T-helper 2 cell treated with Interferon-gamma antibody and Interleukin-4, amounts not matched to agents 5 μg/mL and 100 μg/mL, for 36 hours (primary cell): Measurements from ENCODE around the gene DCC.

Source experiments
- DNase-seq: peaks from one replicate; pipeline ENCODE4 v3.0.0; 2021; ENCODE audit warnings: low spot score
- H3K27ac Mint-ChIP-seq: one replicate; pipeline ENCODE4 v1.8.0; 2021; ENCODE audit warnings: mild to moderate bottlenecking, mixed read lengths
- H3K27me3 Mint-ChIP-seq: one replicate; pipeline ENCODE4 v1.8.0; 2021; ENCODE audit warnings: low read depth, mixed read lengths
- H3K36me3 Mint-ChIP-seq: one replicate; pipeline ENCODE4 v1.8.0; 2021; ENCODE audit warnings: low read depth, mixed read lengths
- H3K4me1 Mint-ChIP-seq: one replicate; pipeline ENCODE4 v1.8.0; 2021; ENCODE audit warnings: low read depth, mixed read lengths
- H3K4me3 Mint-ChIP-seq: one replicate; pipeline ENCODE4 v1.8.0; 2022; ENCODE audit warnings: mild to moderate bottlenecking, moderate library complexity, mixed read lengths
- H3K9me3 Mint-ChIP-seq: one replicate; pipeline ENCODE4 v1.8.0; 2021; ENCODE audit warnings: mixed read lengths

DCC gene

DNA sequence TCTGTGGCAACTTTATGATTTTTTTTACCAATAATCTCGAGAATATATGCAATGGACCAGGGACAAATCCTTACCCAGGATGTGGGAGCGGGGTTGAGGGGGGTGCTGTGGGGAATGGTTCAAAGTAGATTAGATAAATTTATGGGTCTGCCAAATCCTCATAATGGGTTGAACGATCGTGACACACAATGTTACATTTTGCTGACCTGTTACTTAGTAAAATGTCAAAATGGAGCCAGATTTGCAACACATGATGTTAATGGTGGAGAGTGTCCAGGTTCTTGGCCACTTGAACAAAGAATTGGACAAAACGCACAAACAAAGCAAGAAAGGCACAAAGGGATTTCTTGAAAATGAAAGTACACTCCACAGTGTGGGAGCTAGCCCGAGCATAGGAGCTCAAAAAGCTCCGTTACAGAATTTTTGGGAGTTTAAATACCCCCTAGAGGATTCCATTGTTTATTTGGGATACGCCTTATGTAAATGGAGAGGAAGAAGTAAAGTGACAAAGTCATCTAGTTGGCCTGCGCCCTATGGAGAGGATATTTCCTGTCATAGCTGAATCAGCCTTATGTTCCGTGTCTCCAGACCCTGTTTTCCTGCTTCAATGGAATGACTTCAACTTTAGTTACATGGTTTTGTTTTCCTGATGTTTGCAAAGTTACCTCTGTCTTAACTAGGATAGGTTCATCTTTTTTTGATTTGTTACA, 776.0 kb downstream of the DCC start:
- Mint-ChIP-seq H3K27ac (no peak overlapping the region), H3K4me3 (no peak overlapping the region), H3K4me1 (no peaks in the 10 kb centered on the region), H3K36me3 (no peaks in the 10 kb centered on the region), H3K27me3 (no peaks in the 10 kb centered on the region), H3K9me3 (peaks cover 27% of the 10 kb centered on the region)
- no peak for DNase-seq

DNA sequence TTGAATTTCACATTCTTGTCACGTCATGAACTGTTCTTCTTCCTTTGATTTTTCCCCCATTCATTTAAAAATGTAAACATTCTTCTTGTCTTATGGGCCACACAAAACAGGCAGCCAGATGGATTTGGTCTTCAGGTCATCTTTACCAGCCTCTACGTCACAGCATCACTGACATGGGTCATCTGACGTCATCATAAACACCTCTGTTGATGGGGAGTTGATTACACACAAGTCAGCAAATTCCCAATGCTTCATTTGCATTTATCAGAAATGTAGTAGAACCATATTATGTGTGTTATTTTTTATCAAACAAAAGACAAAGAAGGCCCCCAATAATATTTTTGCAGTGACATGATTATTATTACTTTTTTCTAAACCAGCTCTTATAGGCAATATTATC, 777.9 kb downstream of the DCC start:
- Mint-ChIP-seq H3K9me3 (peaks cover 26% of the 10 kb centered on the region), H3K27me3 (no peaks in the 10 kb centered on the region), H3K4me3 (no peak overlapping the region), H3K36me3 (no peaks in the 10 kb centered on the region), H3K4me1 (no peaks in the 10 kb centered on the region), H3K27ac (no peak overlapping the region)
- no peak for DNase-seq

DNA sequence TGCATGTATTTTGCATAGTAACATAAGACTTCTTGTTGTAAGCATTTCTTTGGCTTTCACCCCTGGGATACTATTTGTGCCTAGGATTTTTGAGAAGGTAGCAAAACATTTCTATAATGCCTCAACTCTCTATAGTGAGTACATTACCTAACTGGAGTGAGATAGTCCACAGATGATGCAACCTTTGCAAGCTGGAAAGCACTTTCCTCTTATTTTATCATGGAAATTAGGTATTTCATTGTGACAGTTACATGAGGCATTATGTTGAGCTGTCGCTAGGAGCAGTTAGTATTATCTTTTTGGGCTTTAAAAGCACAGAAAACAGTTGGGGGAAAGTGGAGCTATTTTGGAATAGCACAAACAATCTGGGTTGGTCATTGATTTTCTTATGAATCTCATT, 786.2 kb downstream of the DCC start:
- Mint-ChIP-seq H3K27me3 (no peaks in the 10 kb centered on the region), H3K4me3 (no peak overlapping the region), H3K9me3 (peaks cover 24% of the 10 kb centered on the region), H3K27ac (no peak overlapping the region), H3K36me3 (no peaks in the 10 kb centered on the region), H3K4me1 (no peaks in the 10 kb centered on the region)
- DNase-seq, result no peak

DNA sequence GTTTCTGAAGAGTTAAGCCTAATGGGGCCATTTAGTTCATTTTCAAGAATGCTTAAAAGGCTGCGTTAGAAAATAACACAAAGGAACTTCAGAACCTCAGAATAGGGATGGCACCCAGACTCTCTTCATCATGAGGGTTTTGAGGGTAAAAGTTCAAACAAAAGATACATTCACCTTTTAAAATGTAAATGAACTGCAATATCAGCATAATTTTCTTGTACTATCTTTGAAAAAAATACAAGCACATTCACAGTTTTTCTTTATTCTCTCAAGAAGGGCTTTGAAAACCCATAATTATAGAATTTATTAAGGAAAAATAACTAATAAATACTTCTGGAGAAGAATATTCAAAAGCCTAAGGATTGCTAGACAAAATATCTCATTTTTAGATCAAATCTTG, 791.0 kb downstream of the DCC start:
- H3K27ac Mint-ChIP-seq, result no peak overlapping the region

DNA sequence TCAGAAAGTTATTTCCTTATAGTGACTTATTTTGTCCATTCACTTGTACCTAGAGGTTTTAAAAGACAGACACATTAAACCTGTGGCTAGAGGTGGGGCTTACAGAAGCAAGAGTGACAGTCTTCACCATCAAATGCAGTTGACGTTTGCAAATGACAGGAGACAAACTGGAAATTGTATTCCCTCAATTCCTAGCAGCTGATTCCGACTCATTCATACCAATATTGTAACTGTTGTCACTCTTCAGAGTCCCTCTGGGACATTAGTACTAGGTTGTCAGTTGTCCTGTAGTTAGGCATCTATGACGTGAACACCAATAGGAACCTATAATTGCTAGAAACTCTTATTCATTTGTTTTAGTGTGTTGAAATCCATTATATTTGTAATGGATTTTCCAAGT, 794.7 kb downstream of the DCC start:
- H3K9me3 Mint-ChIP-seq, result peaks cover 15% of the 10 kb centered on the region
- no peak for DNase-seq
- H3K27me3 Mint-ChIP-seq, result no peaks in the 10 kb centered on the region
- no peak overlapping the region for H3K27ac Mint-ChIP-seq
- H3K36me3 Mint-ChIP-seq, result no peaks in the 10 kb centered on the region
- no peak overlapping the region for H3K4me3 Mint-ChIP-seq
- H3K4me1 Mint-ChIP-seq, result no peaks in the 10 kb centered on the region

More for the DNA sequence above, 791.0 kb downstream of the DCC start:
- Mint-ChIP-seq H3K4me1 (no peaks in the 10 kb centered on the region), H3K36me3 (no peaks in the 10 kb centered on the region), H3K27me3 (no peaks in the 10 kb centered on the region), H3K9me3 (peaks cover 10% of the 10 kb centered on the region), H3K4me3 (no peak overlapping the region)
- DNase-seq, result no peak

DNA sequence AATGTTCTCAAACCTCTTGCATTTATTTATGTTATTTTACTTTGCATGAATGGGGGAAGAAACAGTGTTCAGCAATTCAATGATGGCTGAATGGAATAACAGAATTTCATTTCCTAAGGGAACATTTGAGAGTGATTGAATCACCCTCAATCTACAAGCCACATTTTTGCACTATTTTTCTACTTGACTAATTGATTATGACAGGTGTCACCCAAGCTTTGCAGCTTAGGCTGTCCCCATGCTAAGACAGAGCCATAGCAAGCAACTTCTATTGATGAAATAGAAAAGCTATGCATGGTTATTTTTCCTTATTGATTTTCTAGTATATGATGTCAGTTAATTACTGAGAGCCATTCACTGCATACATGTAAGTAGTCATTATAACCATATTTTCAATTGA, 795.7 kb downstream of the DCC start:
- H3K27ac Mint-ChIP-seq, result no peak overlapping the region

DNA sequence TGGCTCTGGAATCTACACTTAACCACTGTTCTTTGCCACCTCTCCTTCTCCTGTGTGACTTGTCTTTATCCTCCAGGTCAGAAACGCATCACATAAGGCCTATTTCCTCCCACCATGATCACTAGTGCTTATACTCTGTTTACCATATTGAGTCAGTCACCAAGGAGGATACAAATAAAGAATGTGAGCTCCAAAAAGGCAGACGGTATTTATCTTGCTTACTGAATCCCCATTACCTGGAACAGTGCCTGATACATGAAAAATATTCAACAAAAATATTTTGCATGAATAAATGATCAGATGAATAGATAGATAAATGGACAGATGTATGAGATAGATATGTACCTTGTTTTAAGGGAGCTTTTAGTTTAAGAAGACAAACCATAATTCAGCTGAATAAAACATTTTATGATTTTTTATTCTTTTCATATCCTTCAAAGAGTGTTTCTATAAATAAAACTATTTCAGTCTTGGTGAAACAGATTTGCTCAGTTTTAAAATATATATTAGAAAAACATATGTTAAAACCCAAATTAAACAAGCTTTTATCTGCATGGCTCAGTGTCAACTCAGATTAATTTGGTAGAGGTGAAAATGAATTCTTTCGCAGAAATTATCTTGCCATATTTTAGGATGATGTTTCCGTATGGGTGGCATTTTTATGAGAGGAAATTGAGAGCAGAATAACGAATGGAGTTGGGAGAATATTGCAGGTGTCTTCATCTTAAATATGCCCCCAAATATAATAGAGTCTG, 799.9 kb downstream of the DCC start:
- H3K9me3 Mint-ChIP-seq, result peaks cover 18% of the 10 kb centered on the region
- H3K4me1 Mint-ChIP-seq, result no peaks in the 10 kb centered on the region
- H3K4me3 Mint-ChIP-seq, result no peak overlapping the region
- DNase-seq, result no peak
- no peaks in the 10 kb centered on the region for H3K27me3 Mint-ChIP-seq
- H3K36me3 Mint-ChIP-seq, result no peaks in the 10 kb centered on the region
- no peak overlapping the region for H3K27ac Mint-ChIP-seq

More for the DNA sequence above, 795.7 kb downstream of the DCC start:
- Mint-ChIP-seq H3K27me3 (no peaks in the 10 kb centered on the region), H3K4me1 (no peaks in the 10 kb centered on the region), H3K9me3 (peaks cover 15% of the 10 kb centered on the region), H3K4me3 (no peak overlapping the region), H3K36me3 (no peaks in the 10 kb centered on the region)
- DNase-seq, result no peak

DNA sequence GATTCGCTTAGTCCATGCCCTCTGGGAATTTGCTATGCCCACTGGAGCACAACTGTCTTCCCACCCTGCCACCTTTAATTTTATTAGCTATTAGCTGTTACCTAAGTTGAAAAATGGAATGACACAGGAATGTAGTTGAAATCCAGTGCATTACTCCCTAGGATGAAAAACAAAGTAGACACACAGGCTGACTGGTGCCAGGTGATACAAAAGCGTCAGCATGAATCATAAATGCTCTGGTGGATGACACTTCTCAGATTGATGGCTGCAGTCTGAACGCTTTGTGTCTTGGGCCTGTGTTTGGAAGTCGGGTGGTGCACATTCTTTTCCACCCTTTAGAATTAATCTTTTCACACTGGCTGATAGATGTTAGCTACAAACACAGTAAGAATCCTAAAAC, 802.0 kb downstream of the DCC start:
- peaks cover 17% of the 10 kb centered on the region for H3K9me3 Mint-ChIP-seq
- DNase-seq, result no peak
- H3K27ac Mint-ChIP-seq, result no peak overlapping the region
- no peak overlapping the region for H3K4me3 Mint-ChIP-seq
- no peaks in the 10 kb centered on the region for H3K27me3 Mint-ChIP-seq
- no peaks in the 10 kb centered on the region for H3K36me3 Mint-ChIP-seq
- no peaks in the 10 kb centered on the region for H3K4me1 Mint-ChIP-seq

DNA sequence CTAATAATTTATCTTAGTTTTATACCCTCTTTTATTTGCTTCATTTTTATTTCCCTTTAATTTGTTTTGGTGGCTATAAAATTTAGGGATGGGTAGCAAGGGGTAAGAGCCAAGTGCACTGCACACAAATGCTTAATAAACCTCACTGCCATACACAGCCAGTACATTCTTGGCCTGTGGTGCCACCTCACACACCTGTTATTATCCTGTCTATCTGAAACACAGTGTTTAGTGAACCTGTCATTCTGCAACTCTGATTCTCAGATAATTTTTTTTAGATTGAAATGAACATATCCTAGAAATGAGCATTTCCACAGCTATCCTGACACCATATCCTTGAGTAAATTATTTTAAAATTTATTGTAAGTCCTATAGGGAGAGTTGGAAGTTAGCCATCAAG, 807.5 kb downstream of the DCC start:
- no peak for DNase-seq
- H3K27ac Mint-ChIP-seq, result no peak overlapping the region
- H3K4me3 Mint-ChIP-seq, result no peak overlapping the region
- no peaks in the 10 kb centered on the region for H3K27me3 Mint-ChIP-seq
- peaks cover 21% of the 10 kb centered on the region for H3K9me3 Mint-ChIP-seq
- H3K36me3 Mint-ChIP-seq, result no peaks in the 10 kb centered on the region
- no peaks in the 10 kb centered on the region for H3K4me1 Mint-ChIP-seq

DNA sequence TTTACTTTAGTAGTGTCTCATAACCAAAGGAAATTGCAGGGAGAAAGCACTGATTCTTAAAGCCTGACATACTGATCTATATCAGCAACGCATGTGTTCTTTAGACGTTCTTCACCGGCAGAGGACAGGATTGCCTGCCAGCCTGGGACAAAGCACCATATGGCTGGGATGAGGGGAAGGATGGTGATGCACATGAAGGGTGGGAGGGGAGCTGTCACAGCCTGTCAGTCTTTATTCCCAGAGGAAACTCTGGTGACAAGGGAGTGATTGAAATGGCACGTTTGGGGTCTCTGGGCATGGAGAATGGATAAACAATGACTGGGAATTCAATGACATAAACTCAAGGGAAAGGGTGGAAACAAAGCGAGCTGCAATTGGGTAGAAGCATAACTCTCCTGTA, 808.1 kb downstream of the DCC start:
- Mint-ChIP-seq H3K4me3 (no peak overlapping the region), H3K27ac (no peak overlapping the region), H3K27me3 (no peaks in the 10 kb centered on the region), H3K4me1 (no peaks in the 10 kb centered on the region), H3K9me3 (peaks cover 21% of the 10 kb centered on the region), H3K36me3 (no peaks in the 10 kb centered on the region)
- DNase-seq, result no peak

DNA sequence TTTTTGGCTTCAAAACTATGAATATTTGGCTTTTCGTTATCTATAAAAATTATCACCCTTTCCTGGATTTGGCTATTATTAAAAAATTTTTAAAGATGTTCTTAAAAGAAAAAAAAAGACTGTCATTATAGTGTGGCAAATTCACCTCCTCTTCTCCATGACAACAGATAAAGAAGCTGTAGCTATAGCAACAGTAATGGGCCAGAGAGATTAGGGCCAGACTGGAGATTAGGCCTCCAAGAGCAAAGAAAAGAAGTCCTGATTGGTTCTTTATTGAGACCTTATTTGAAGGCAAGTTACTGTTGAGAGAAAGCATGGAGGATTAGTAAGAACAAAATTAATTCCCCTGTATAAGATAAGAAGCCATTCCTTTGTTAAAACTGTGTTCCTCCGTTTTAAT, 812.5 kb downstream of the DCC start:
- H3K9me3 Mint-ChIP-seq, result peaks cover 13% of the 10 kb centered on the region
- no peak overlapping the region for H3K27ac Mint-ChIP-seq
- no peak for DNase-seq
- H3K27me3 Mint-ChIP-seq, result no peaks in the 10 kb centered on the region
- no peaks in the 10 kb centered on the region for H3K4me1 Mint-ChIP-seq
- H3K36me3 Mint-ChIP-seq, result no peaks in the 10 kb centered on the region
- no peak overlapping the region for H3K4me3 Mint-ChIP-seq

DNA sequence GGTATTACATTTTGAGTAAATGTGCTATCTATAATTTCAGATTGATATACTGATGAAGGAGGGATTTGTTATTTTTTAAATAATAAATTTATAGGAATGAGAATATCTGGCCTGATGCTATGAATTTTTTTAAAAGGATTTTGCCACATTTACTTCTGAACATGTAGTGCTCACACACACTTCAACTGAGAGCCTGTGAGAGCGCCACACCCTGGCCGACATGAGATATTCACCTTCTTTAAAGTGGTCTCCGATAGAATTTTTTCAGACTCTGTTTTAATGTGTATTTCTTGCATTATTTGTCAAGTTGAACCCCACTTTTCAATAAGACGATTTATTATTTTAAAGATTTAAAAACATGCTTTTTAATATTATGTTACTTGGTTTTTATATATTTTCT, 813.3 kb downstream of the DCC start:
- no peak for DNase-seq
- Mint-ChIP-seq H3K4me3 (no peak overlapping the region), H3K36me3 (no peaks in the 10 kb centered on the region), H3K9me3 (peaks cover 11% of the 10 kb centered on the region), H3K27ac (no peak overlapping the region), H3K4me1 (no peaks in the 10 kb centered on the region), H3K27me3 (no peaks in the 10 kb centered on the region)

DNA sequence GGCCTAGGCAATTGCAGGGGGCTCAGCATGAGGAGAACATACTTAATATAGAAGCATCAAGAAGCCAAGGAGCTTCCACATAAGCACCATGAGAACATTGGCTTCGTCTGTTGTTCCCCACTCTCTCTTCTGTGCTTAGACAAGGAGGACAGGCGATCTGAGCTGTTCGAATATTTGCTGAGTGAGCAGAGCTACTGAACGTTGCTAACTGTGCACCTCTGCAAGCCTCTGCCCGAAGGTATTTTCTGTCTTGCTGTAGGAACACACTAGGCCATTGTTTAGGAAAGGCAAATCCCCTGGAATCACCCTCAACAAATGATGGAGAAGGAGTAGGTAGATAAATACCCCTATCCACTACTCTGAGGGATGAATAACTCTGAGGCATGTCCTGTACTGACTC, 813.8 kb downstream of the DCC start:
- no peaks in the 10 kb centered on the region for H3K36me3 Mint-ChIP-seq
- no peak overlapping the region for H3K4me3 Mint-ChIP-seq
- no peak overlapping the region for H3K27ac Mint-ChIP-seq
- no peaks in the 10 kb centered on the region for H3K4me1 Mint-ChIP-seq
- no peak for DNase-seq
- H3K9me3 Mint-ChIP-seq, result peaks cover 9% of the 10 kb centered on the region
- no peaks in the 10 kb centered on the region for H3K27me3 Mint-ChIP-seq

DNA sequence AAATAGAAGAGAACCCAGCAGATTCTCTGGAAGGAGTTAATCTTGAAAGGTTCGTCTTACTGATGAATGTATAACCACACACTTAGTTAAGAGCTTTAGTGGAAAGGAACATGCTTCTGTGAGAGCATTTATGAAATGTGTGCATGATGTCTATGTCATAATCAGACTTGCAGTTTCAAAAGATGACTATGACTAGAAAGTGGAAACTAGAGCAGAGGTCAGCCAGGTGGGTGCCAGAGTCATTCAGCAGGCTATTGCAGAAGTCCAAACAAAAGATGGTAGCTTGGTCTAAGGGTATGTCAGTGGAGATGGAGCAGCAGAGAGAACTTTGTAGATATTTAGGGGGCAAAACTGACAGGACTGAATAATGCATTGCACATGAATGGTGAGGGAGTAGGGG, 825.8 kb downstream of the DCC start:
- Mint-ChIP-seq H3K27ac (no peak overlapping the region), H3K4me3 (no peak overlapping the region), H3K9me3 (peaks cover 36% of the 10 kb centered on the region), H3K27me3 (no peaks in the 10 kb centered on the region), H3K36me3 (no peaks in the 10 kb centered on the region), H3K4me1 (no peaks in the 10 kb centered on the region)
- DNase-seq, result no peak

DNA sequence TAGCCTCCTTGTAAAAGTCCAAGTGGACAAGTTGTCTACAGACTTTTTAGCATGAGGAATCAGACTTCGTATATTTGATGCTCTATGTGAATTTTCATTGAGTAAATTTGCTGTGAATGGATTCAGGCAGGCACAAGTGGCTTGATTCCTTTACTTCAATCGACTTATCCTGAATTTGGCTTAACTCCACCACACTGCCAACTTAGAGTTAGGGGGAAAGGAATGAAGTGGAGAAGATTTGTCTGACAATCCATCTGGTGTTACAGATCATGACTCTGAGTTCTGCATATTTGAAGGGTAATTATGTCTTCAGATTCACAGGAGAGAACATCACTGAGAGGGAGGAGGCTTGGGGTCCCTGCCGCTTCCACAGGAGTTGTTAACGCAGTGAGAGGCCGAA, 829.3 kb downstream of the DCC start:
- Mint-ChIP-seq H3K9me3 (peaks cover 36% of the 10 kb centered on the region), H3K4me3 (no peak overlapping the region), H3K27me3 (no peaks in the 10 kb centered on the region), H3K27ac (no peak overlapping the region), H3K36me3 (no peaks in the 10 kb centered on the region), H3K4me1 (no peaks in the 10 kb centered on the region)
- no peak for DNase-seq
